Astrocyte of the cerebellum (primary cell): ENCODE data around the gene CAMK4.
"Not testable (repeated sequence)": the region's sequence is repeated elsewhere in the genome, so short reads cannot be mapped to it uniquely, and the experiment has no call there.

Source experiments
- DNase-seq: peaks from one replicate; pipeline ENCODE4 v3.0.0-alpha.2; 2011; ENCODE audit warnings: low read depth
- H3K4me3 ChIP-seq: 2 replicates; pipeline ENCODE4 v1.5.1; 2011; ENCODE audit warnings: mild to moderate bottlenecking, low read depth, low read length, moderate library complexity
- CTCF ChIP-seq: IDR thresholded peaks from 2 replicates; pipeline ENCODE4 v1.5.1; 2012; ENCODE audit warnings: low read length, low read depth, moderate library complexity, mild to moderate bottlenecking; ENCODE audit errors: missing control alignments
- in situ Hi-C: cut with HindIII; loops from 2 replicates; pipeline ENCODE4 v1.10.0; 2017; ENCODE audit warnings: low sequenced_read_pairs

The CAMK4 gene

GRCh38 chr5:111248571-111248970 is 24.4 kb downstream of the CAMK4 start:
- in situ Hi-C loops: no loop called here

GRCh38 chr5:111251921-111252320 is 27.7 kb downstream of the CAMK4 start:
- TF ChIP-seq CTCF: no peak

More at GRCh38 chr5:111248571-111248970, 24.4 kb downstream of the CAMK4 start:
- DNase-seq: no peak
- no peak for TF ChIP-seq CTCF
- no peak overlapping the region for H3K4me3 ChIP-seq

GRCh38 chr5:111252799-111253545 is 28.8 kb downstream of the CAMK4 start:
- in situ Hi-C loops: no loop called here
- no peak for TF ChIP-seq CTCF
- DNase-seq: no peak
- H3K4me3 ChIP-seq: no peak overlapping the region

More at GRCh38 chr5:111251921-111252320, 27.7 kb downstream of the CAMK4 start:
- no peak for DNase-seq
- H3K4me3 ChIP-seq: no peak overlapping the region
- in situ Hi-C loops: no loop called here

GRCh38 chr5:111254613-111255012 is 30.4 kb downstream of the CAMK4 start:
- no peak overlapping the region for H3K4me3 ChIP-seq
- in situ Hi-C loops: no loop called here
- no peak for TF ChIP-seq CTCF
- no peak for DNase-seq

GRCh38 chr5:111255169-111255568 is 31.0 kb downstream of the CAMK4 start:
- no peak for TF ChIP-seq CTCF
- in situ Hi-C loops: no loop called here
- DNase-seq: no peak
- no peak overlapping the region for H3K4me3 ChIP-seq

GRCh38 chr5:111256128-111256527 is 31.9 kb downstream of the CAMK4 start:
- in situ Hi-C loops: no loop called here

GRCh38 chr5:111257610-111258009 is 33.4 kb downstream of the CAMK4 start:
- DNase-seq, H3K4me3 ChIP-seq, in situ Hi-C loops: not testable (repeated sequence)

More at GRCh38 chr5:111256128-111256527, 31.9 kb downstream of the CAMK4 start:
- no peak for TF ChIP-seq CTCF
- no peak overlapping the region for H3K4me3 ChIP-seq
- no peak for DNase-seq
